Parathyroid adenoma (tissue), 2 donors: ENCODE results near the gene CCDC57.

ENCODE experiments used
- H2AFZ ChIP-seq: fragments of 300-600 bp; sonication (generic); one replicate; pipeline ENCODE4 v1.7.0; 2017; ENCODE audit warnings: antibody characterized with exemption, mild to moderate bottlenecking
- H3K27ac ChIP-seq: fragments of 300-600 bp; sonication (generic); one replicate; pipeline ENCODE4 v1.7.0; 2017
- H3K27me3 ChIP-seq: fragments of 300-600 bp; sonication (generic); one replicate; pipeline ENCODE4 v1.7.0; 2017; ENCODE audit warnings: low read length; ENCODE audit not compliant: control insufficient read depth, insufficient read depth
- H3K36me3 ChIP-seq: fragments of 300-600 bp; sonication (generic); one replicate; pipeline ENCODE4 v1.7.0; 2017; ENCODE audit warnings: low read length; ENCODE audit not compliant: control insufficient read depth, insufficient read depth
- H3K4me1 ChIP-seq: fragments of 300-600 bp; sonication (generic); one replicate; pipeline ENCODE4 v1.7.0; 2017; ENCODE audit warnings: control low read depth
- H3K4me2 ChIP-seq: fragments of 300-600 bp; sonication (generic); one replicate; pipeline ENCODE4 v1.7.0; 2017; ENCODE audit warnings: low read length
- H3K4me3 ChIP-seq: fragments of 300-600 bp; sonication (generic); one replicate; pipeline ENCODE4 v1.7.0; 2017; ENCODE audit warnings: low read depth, low read length
- H3K79me2 ChIP-seq: fragments of 300-600 bp; sonication (generic); one replicate; pipeline ENCODE4 v1.7.0; 2017; ENCODE audit warnings: control low read depth
- H3K9ac ChIP-seq: fragments of 300-600 bp; sonication (generic); one replicate; pipeline ENCODE4 v1.7.0; 2017; ENCODE audit warnings: mild to moderate bottlenecking
- H3K9me3 ChIP-seq: fragments of 300-600 bp; sonication (generic); one replicate; pipeline ENCODE4 v1.7.0; 2017; ENCODE audit warnings: low read length; ENCODE audit not compliant: control insufficient read depth
- CTCF ChIP-seq: fragments of 300-600 bp; sonication (generic); IDR thresholded peaks from one replicate; pipeline ENCODE4 v1.7.0; 2017; ENCODE audit warnings: antibody characterized with exemption, mild to moderate bottlenecking
- donor health status: primary hyperparathyroidism.

CCDC57 gene

GRCh38 chr17:82096709-82097183 is 115.9 kb downstream of the CCDC57 start:
- no peak for TF ChIP-seq CTCF
- Histone ChIP-seq H3K27ac (no peak overlapping the region), H3K4me3 (peak overlapping the region; percentile 64), H3K79me2 (peaks cover 13% of the 10 kb centered on the region), H3K9ac (no peak overlapping the region), H2AFZ (no peak overlapping the region), H3K27me3 (no peaks in the 10 kb centered on the region), H3K36me3 (no peaks in the 10 kb centered on the region), H3K9me3 (no peaks in the 10 kb centered on the region), H3K4me1 (peaks cover 23% of the 10 kb centered on the region), H3K4me2 (peak overlapping the region; percentile 89)

DNA sequence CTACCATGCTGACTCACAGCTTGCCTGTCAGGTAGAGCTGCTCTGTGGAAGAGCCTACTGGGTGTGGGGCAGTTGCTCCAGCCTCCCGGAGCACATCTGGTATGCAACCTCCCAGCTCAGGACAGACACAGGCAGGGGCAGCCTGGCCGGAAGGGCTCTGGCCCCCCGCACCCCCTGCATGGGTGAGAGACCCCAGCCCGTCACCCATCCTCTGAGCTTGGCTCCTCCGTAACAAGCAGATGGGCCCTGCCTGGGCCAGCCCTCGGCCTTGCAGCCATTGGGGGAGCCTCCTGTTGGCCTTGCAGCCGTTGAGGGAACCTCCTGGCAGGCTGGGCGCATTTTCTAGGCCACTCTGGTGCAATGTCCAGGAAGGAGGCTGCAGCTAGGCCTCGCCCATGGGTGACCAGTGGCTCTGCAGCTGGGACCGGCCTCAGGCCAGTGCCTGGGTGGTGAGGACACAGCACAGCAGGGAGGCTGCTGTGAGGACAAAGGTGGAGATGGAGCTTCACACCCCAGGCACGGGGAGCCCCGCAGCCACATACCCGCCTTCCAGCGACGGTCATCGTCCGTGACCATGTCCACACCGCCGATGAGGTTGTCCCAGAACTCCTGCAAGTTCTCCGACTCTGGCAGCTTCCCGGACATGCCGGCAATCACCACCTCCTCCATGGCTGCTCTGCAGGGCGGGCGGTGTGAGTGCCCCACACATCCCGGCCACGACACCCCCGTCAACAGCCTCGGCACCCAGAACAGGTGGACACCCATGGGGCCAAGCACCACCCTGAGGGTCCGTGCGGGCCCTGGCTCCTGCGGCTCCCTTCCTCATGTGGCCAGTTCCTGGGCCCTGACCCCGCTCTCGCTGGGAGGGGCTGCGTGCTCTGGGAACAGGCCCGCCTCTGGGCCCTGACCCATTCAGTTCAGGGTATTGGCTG is 116.6 kb downstream of the CCDC57 start:
- Histone ChIP-seq H3K4me2 (peak overlapping the region; percentile 89), H2AFZ (no peak overlapping the region), H3K36me3 (no peaks in the 10 kb centered on the region), H3K79me2 (peaks cover 13% of the 10 kb centered on the region), H3K27ac (no peak overlapping the region), H3K9ac (no peak overlapping the region), H3K4me1 (peaks cover 17% of the 10 kb centered on the region), H3K27me3 (no peaks in the 10 kb centered on the region), H3K9me3 (no peaks in the 10 kb centered on the region), H3K4me3 (no peak overlapping the region)
- TF ChIP-seq CTCF = no peak

GRCh38 chr17:82094931-82095776 is 117.5 kb downstream of the CCDC57 start:
- Histone ChIP-seq H3K4me3 (no peak overlapping the region), H3K27ac (no peak overlapping the region), H3K79me2 (peaks cover 13% of the 10 kb centered on the region), H3K4me1 (peaks cover 15% of the 10 kb centered on the region), H3K9ac (no peak overlapping the region), H3K4me2 (no peak overlapping the region), H3K36me3 (no peaks in the 10 kb centered on the region), H2AFZ (no peak overlapping the region), H3K27me3 (no peaks in the 10 kb centered on the region), H3K9me3 (no peaks in the 10 kb centered on the region)
- TF ChIP-seq CTCF = no peak

- Histone ChIP-seq H3K36me3 (no peaks in the 10 kb centered on the region), H3K4me3 (no peak overlapping the region), H3K9ac (no peak overlapping the region), H3K79me2 (peaks cover 13% of the 10 kb centered on the region), H3K9me3 (no peaks in the 10 kb centered on the region), H3K27ac (no peak overlapping the region), H3K27me3 (no peaks in the 10 kb centered on the region), H3K4me1 (peaks cover 9% of the 10 kb centered on the region), H2AFZ (no peak overlapping the region), H3K4me2 (no peak overlapping the region)
- TF ChIP-seq CTCF = no peak
Observed at GRCh38 chr17:82092995-82093751, 119.5 kb downstream of the CCDC57 start.
